Epithelial cell of proximal tubule (primary cell): ENCODE measurements around the gene GXYLT2. TPM values are rescaled to one million over a fixed set of nuclear protein-coding genes. Genes with fewer than 3 reads are reported as not detected.
"Not testable (repeated sequence)": the region's sequence is repeated elsewhere in the genome, so short reads cannot be mapped to it uniquely, and the experiment has no call there.

Experiments
- DNase-seq: peaks from one replicate; pipeline ENCODE4 v3.0.0-alpha.2; 2011; ENCODE audit warnings: low read depth
- H3K4me3 ChIP-seq: 2 replicates; pipeline ENCODE4 v1.5.1; 2011; ENCODE audit warnings: low read depth, mild to moderate bottlenecking, low read length
- total RNA-seq: library from RNA; depleted of rRNA; stranded (reverse); fragments of >200 nt; gene quantifications from 2 replicates; pipeline ENCODE4 v1.2.3, GENCODE V29; 2015
- TF ChIP-seq, protein P1 (sequence below): conservative IDR thresholded peaks from 2 replicates; pipeline ENCODE4 v1.5.1; 2012; ENCODE audit warnings: low read depth, mild to moderate bottlenecking, low read length

GXYLT2 gene
- total RNA-seq, 1 donor from 2014 or later: 1.6 TPM

DNA sequence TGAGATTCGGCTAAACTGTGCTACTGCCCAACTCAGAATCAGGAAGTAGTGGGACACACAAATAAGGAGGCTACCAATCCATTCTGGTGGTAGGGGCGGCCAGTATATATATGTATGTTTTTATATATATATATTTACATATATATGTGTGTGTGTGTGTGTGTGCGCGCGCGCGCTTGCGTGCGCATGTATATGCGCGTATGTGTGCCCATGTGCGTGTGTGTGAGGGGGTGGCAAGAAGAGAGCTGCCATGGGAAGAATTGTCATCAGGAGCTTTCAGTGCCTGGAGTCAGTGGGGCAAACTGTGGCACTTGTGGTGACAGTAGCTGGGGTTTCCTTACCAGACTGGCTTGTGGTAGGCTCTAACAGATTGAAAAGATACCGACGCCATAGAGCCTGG, 26.5 kb downstream of the GXYLT2 start:
- TF ChIP-seq, protein P1, sequence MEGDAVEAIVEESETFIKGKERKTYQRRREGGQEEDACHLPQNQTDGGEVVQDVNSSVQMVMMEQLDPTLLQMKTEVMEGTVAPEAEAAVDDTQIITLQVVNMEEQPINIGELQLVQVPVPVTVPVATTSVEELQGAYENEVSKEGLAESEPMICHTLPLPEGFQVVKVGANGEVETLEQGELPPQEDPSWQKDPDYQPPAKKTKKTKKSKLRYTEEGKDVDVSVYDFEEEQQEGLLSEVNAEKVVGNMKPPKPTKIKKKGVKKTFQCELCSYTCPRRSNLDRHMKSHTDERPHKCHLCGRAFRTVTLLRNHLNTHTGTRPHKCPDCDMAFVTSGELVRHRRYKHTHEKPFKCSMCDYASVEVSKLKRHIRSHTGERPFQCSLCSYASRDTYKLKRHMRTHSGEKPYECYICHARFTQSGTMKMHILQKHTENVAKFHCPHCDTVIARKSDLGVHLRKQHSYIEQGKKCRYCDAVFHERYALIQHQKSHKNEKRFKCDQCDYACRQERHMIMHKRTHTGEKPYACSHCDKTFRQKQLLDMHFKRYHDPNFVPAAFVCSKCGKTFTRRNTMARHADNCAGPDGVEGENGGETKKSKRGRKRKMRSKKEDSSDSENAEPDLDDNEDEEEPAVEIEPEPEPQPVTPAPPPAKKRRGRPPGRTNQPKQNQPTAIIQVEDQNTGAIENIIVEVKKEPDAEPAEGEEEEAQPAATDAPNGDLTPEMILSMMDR: no peak
- DNase-seq: no peak
- H3K4me3 ChIP-seq: no peak overlapping the region

DNA sequence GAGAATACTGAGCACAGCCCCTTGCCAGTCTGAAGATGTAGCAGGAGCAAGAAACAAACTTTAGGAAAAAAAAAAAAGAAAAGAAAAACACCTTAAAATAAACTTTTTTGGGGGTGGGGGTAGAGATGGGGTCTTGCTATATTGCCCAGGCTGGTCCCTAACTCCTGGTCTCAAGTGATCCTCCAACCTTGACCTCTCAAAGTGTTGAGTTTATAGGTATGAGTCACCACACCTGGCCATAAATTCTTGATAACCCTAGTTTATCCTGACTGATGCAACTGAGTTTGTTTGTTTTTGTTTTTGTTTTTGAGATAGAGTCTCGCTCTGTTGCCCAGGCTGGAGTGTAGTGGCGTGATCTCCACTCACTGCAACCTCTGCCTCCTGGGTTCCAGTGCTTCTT, 28.4 kb downstream of the GXYLT2 start:
- DNase-seq: no peak
- no peak overlapping the region for H3K4me3 ChIP-seq
- TF ChIP-seq, protein P1: no peak

DNA sequence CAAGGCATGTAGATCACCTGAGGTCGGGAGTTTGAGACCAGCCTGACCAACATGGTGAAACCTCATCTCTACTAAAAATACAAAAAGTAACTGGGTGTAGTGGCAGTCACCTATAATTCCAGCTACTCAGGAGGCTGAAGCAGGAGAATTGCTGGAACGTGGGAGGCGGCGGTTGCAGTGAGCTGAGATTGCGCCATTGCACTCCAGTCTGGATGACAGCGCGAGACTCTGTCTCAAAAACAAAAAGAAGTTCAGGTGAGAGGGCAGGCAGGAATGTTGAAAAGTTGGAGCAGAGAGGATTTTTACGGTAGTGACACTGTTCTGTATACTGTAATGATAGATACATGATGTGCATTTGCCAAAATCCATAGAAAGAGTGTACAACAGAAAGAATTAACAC, 31.7 kb downstream of the GXYLT2 start:
- no peak for DNase-seq
- H3K4me3 ChIP-seq: no peak overlapping the region

DNA sequence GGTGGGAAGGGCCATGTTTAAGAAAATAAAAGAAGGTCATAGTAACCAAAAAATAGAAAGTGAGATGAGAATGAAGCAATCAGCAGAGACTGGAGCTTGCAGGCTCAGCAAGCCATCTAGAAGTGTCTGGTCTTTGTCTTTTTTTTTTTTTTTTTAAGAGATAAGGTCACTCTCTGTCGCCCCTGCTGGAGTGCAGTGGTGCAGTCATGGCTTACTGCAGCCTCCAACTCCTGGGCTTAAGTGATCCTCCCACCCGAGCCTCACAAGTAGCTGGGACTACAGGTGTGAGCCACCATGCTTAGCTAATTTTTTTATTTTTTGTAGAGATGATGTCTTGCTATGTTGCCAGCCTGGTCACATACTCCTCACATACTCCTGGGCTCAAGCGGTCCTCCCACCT, 36.2 kb downstream of the GXYLT2 start:
- DNase-seq: no peak
- TF ChIP-seq, protein P1: peak; percentile 8
- H3K4me3 ChIP-seq: no peak overlapping the region

More for the DNA sequence above, 31.7 kb downstream of the GXYLT2 start:
- TF ChIP-seq, protein P1: no peak

DNA sequence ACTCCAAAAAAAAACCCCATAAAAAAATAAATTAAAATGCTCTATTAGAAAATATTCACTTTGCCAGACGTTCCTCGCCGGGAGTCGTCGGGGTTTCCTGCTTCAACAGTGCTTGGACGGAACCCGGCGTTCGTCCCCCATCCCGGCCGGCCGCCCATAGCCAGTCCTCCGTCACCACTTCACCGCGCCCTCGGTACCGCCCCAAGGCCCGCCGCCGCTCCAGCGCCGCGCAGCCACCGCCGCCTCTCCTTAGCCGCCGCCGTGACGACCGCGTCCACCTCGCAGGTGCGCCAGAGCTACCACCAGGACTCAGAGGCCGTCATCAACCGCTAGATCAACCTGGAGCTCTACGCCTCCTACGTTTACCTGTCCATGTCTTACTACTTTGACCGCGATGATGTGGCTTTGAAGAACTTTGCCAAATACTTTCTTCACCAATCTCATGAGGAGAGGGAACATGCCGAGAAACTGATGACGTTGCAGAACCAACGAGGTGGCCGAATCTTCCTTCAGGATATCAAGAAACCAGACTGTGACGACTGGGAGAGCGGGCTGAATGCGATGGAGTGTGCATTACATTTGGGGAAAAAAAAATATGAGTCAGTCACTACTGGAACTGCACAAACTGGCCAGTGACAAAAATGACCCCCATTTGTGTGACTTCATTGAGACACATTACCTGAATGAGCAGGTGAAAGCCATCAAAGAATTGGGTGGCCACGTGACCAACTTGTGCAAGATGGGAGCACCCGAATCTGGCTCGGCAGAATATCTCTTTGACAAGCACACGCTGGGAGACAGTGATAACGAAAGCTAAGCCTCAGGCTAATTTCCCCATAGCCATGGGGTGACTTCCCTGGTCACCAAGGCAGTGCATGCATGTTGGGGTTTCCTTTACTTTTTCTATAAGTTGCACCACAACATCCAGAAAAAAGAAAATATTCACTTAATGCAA, 41.2 kb downstream of the GXYLT2 start:
- H3K4me3 ChIP-seq, DNase-seq: not testable (repeated sequence)

DNA sequence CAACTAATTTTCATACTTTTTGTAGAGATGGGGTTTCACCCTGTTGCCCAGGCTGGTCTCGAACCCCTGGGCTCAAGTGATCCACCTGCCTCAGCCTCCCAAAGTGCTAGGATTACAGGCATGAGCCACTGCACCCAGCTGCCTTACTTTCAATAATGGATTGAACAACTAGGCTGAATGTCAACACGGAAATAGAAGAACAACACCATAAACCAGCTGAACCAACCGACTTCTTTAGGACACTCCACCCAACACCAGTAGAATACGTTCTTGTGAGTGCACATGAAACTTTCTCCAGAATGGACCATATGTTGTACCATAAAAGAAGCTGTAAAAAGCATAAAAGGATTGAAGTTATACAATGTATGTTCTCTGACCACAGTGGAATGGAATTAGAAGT, 42.9 kb downstream of the GXYLT2 start:
- no peak overlapping the region for H3K4me3 ChIP-seq
- DNase-seq: no peak
- TF ChIP-seq, protein P1: no peak

DNA sequence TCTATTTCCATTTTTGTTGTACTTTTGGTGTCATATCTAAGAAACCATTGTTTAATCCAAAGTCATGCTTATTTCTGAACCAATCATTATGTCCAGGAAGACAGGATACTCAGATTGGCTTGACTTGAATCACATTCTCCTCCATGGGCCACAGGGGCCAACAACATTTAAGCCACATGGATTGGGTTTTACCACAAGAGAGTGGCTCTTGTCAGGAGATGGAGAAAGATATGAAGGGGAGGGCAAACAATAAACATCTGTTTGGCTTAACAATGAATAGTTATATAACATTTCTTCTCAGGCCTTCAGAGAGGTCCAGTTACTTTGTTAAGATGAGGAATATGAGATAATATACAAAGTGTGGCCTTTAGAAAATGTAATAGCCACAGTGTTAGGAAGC, 44.6 kb downstream of the GXYLT2 start:
- DNase-seq: no peak
- TF ChIP-seq, protein P1: no peak

More for the DNA sequence above, 44.6 kb downstream of the GXYLT2 start:
- H3K4me3 ChIP-seq: no peak overlapping the region
